Measurements from ENCODE around the gene POLE2. TPM values are rescaled to one million over a fixed set of nuclear protein-coding genes. Genes with fewer than 3 reads are reported as not detected.
A peak's percentile ranks its signal among the peaks of the same experiment; 100 is the strongest.

POLE2 gene
- total RNA-seq, 1 experiment from 2014 or later: 3.8 TPM

GRCh38 chr14:49623941-49624839 is 63.8 kb downstream of the POLE2 start:
- POLR2A ChIA-PET: interaction anchor here (0.6 to 8.1 kb wide), 10 partner anchors 9 to 689 kb away, joined by 3 to 280 read pairs (median 6); partner anchors contain the start of genes DNAAF2, KLHDC2, LRR1 and RPS29
- BruUV-seq (replicated peaks): no TSS peak
- peak overlapping the region; percentile 48 for H3K4me3 Mint-ChIP-seq (ENCODE audit: unreplicated experiment)
- CTCF ChIA-PET: interaction anchor here (0.6 to 0.9 kb wide), 4 partner anchors 8 to 237 kb away, joined by 3 to 5 read pairs (median 4); no protein-coding TSS in a partner anchor
- peaks cover 63% of the 10 kb centered on the region for H3K36me3 Mint-ChIP-seq (ENCODE audit: insufficient read depth, unreplicated experiment)
- TF ChIP-seq CTCF (IDR thresholded peaks at IDR 0.05; ENCODE audit: unreplicated experiment): no peak
- intact Hi-C loops (cut with micrococcal nuclease): loop anchor here (1.0 to 5.0 kb wide), 2 partner anchors 9 to 162 kb away; no protein-coding TSS in a partner anchor
- H3K4me1 Mint-ChIP-seq (ENCODE audit: insufficient read depth, unreplicated experiment): peaks cover 9% of the 10 kb centered on the region
- DNase-seq (ENCODE audit: unreplicated experiment): peak; percentile 62
- no peaks in the 10 kb centered on the region for H3K27me3 Mint-ChIP-seq (ENCODE audit: insufficient read depth, unreplicated experiment)
- H3K27ac Mint-ChIP-seq (ENCODE audit: low read depth, unreplicated experiment): peak overlapping the region; percentile 67
- no peaks in the 10 kb centered on the region for H3K9me3 Mint-ChIP-seq (ENCODE audit: unreplicated experiment)

DNA sequence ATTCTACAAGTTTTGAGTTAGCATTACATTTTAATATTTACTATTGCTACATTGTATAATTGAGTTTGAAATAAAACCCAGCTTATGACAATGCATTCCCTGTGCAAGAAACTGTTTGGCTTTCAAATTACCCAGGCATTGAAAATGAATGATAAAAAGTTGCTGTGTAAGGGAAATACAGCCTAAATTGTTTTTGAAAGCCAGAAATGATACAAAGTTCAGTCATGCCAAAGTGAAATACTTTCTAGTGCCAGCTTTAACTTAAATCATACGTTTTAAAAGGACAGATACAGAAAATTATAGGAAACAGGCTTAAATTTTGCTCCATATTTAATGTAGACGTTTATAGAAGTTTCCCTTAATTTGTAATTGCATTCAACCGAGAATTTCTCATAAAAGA is 64.6 kb downstream of the POLE2 start:
- peak overlapping the region; percentile 67 for H3K27ac Mint-ChIP-seq (ENCODE audit: low read depth, unreplicated experiment)
- POLR2A ChIA-PET: interaction anchor here (1.9 to 8.1 kb wide), 7 partner anchors 9 to 228 kb away, joined by 5 to 280 read pairs (median 126); partner anchors contain the start of genes DNAAF2, KLHDC2, LRR1 and RPS29
- intact Hi-C loops (cut with micrococcal nuclease): loop anchor here (5.0 kb wide), 1 partner anchor 161 kb away; no protein-coding TSS in a partner anchor
- H3K27me3 Mint-ChIP-seq (ENCODE audit: insufficient read depth, unreplicated experiment): no peaks in the 10 kb centered on the region
- no peaks in the 10 kb centered on the region for H3K9me3 Mint-ChIP-seq (ENCODE audit: unreplicated experiment)
- H3K36me3 Mint-ChIP-seq (ENCODE audit: insufficient read depth, unreplicated experiment): peaks cover 68% of the 10 kb centered on the region
- no TSS peak for BruUV-seq (replicated peaks)
- DNase-seq (ENCODE audit: unreplicated experiment): no peak
- no peak for TF ChIP-seq CTCF (IDR thresholded peaks at IDR 0.05; ENCODE audit: unreplicated experiment)
- H3K4me1 Mint-ChIP-seq (ENCODE audit: insufficient read depth, unreplicated experiment): peaks cover 16% of the 10 kb centered on the region
- CTCF ChIA-PET: interaction anchor here (0.7 kb wide), 2 partner anchors 9 to 238 kb away, joined by 3 read pairs; no protein-coding TSS in a partner anchor
- peak overlapping the region; percentile 48 for H3K4me3 Mint-ChIP-seq (ENCODE audit: unreplicated experiment)

- Mint-ChIP-seq H3K4me3 (ENCODE audit: unreplicated experiment) (peak overlapping the region; percentile 99), H3K36me3 (ENCODE audit: insufficient read depth, unreplicated experiment) (peaks cover 74% of the 10 kb centered on the region), H3K4me1 (ENCODE audit: insufficient read depth, unreplicated experiment) (peaks cover 27% of the 10 kb centered on the region), H3K27ac (ENCODE audit: low read depth, unreplicated experiment) (peak overlapping the region; percentile 99), H3K9me3 (ENCODE audit: unreplicated experiment) (no peaks in the 10 kb centered on the region), H3K27me3 (ENCODE audit: insufficient read depth, unreplicated experiment) (no peaks in the 10 kb centered on the region)
- ChIA-PET CTCF (interaction anchor here (0.6 to 2.3 kb wide), 6 partner anchors 10 to 938 kb away, joined by 3 to 10 read pairs (median 4); partner anchors contain the start of genes ATL1 and LRR1), POLR2A (interaction anchor here (0.9 to 8.1 kb wide), 9 partner anchors 11 to 150 kb away, joined by 3 to 280 read pairs (median 7); partner anchors contain the start of genes DNAAF2, KLHDC2, LRR1 and RPS29)
- TF ChIP-seq CTCF (IDR thresholded peaks at IDR 0.05; ENCODE audit: unreplicated experiment): no peak
- DNase-seq (ENCODE audit: unreplicated experiment): no peak
- intact Hi-C loops (cut with micrococcal nuclease): loop anchor here (5.0 kb wide), 1 partner anchor 160 kb away; no protein-coding TSS in a partner anchor
- TSS peak; percentile 61 for BruUV-seq (replicated peaks)
Observed at GRCh38 chr14:49622022-49622607, 65.9 kb downstream of the POLE2 start.

Measured in MCF 10A (cell line).